CD4-positive, alpha-beta T cell treated with Interleukin-2 at 100 ng/mL for 4 hours (primary cell): ENCODE data around the gene REEP6.
"Not testable (repeated sequence)": the region's sequence is repeated elsewhere in the genome, so short reads cannot be mapped to it uniquely, and the experiment has no call there.

Experiments used
- DNase-seq: peaks from one replicate; pipeline ENCODE4 v3.0.0-alpha.2; 2020; ENCODE audit warnings: low spot score

REEP6 gene

GRCh38 chr19:1490311-1491113 is 469 bp upstream of the REEP6 start, which contains the start of gene PCSK4:
PCSK4 (minus strand) TSS chr19:1490350; CDS start chr19:1490346, 4 bp downstream.
- peak; percentile 98 for DNase-seq

GRCh38 chr19:1491849-1492170 is 829 bp downstream of the REEP6 start:
- no peak for DNase-seq

GRCh38 chr19:1492474-1493006 is 1.6 kb downstream of the REEP6 start:
- no peak for DNase-seq

GRCh38 chr19:1494115-1494815 is 3.3 kb downstream of the REEP6 start:
- DNase-seq = no peak

- no peak for DNase-seq
These were observed 4.2 kb downstream of the REEP6 start for GRCh38 chr19:1495051-1495798.

GRCh38 chr19:1495799-1496713 is 5.1 kb downstream of the REEP6 start:
- no peak for DNase-seq

GRCh38 chr19:1496714-1497577 is 6.0 kb downstream of the REEP6 start:
- DNase-seq = no peak

GRCh38 chr19:1497578-1498235 is 6.7 kb downstream of the REEP6 start:
- no peak for DNase-seq

- DNase-seq = not testable (repeated sequence)
These were observed 8.2 kb downstream of the REEP6 start for GRCh38 chr19:1499231-1499630.

- no peak for DNase-seq
These were observed 10.2 kb downstream of the REEP6 start for GRCh38 chr19:1501200-1501595.

- no peak for DNase-seq
These were observed 11.6 kb downstream of the REEP6 start for GRCh38 chr19:1502433-1503088.

GRCh38 chr19:1503089-1503924 is 12.3 kb downstream of the REEP6 start:
- DNase-seq = peak; percentile 51

GRCh38 chr19:1503925-1504773 is 13.2 kb downstream of the REEP6 start:
- DNase-seq = no peak

GRCh38 chr19:1505012-1505411 is 14.0 kb downstream of the REEP6 start:
- no peak for DNase-seq

- DNase-seq = no peak
These were observed 15.3 kb downstream of the REEP6 start for GRCh38 chr19:1505991-1506881.

GRCh38 chr19:1507192-1507660 is 16.2 kb downstream of the REEP6 start:
- no peak for DNase-seq
